VCaP (cell line): ENCODE measurements around the gene LRRTM4.
"Not testable (repeated sequence)": the region's sequence is repeated elsewhere in the genome, so short reads cannot be mapped to it uniquely, and the experiment has no call there.

ENCODE experiments used
- H3K27ac ChIP-seq: fragments of 450-650 bp; 2 replicates; pipeline ENCODE4 v1.5.1; 2017
- CTCF ChIP-seq: fragments of 450-650 bp; conservative IDR thresholded peaks from 2 replicates; pipeline ENCODE4 v1.5.1; 2017; ENCODE audit warnings: mild to moderate bottlenecking, moderate library complexity

The LRRTM4 gene

GRCh38 chr2:77108915-77109314 is 413.3 kb downstream of the LRRTM4 start:
- H3K27ac ChIP-seq: no peak overlapping the region
- no peak for TF ChIP-seq CTCF

GRCh38 chr2:77105008-77105407 is 417.2 kb downstream of the LRRTM4 start:
- TF ChIP-seq CTCF: no peak
- H3K27ac ChIP-seq: no peak overlapping the region

GRCh38 chr2:77104554-77104953 is 417.6 kb downstream of the LRRTM4 start:
- TF ChIP-seq CTCF: peak; percentile 10; the same call in 1 of the 2 replicates
- no peak overlapping the region for H3K27ac ChIP-seq

- no peak for TF ChIP-seq CTCF
- no peak overlapping the region for H3K27ac ChIP-seq
Observed at GRCh38 chr2:77102927-77103326, 419.2 kb downstream of the LRRTM4 start.

- no peak for TF ChIP-seq CTCF
Observed at GRCh38 chr2:77101796-77102452, 420.3 kb downstream of the LRRTM4 start.

GRCh38 chr2:77099961-77100360 is 422.2 kb downstream of the LRRTM4 start:
- no peak for TF ChIP-seq CTCF
- H3K27ac ChIP-seq: no peak overlapping the region

More at GRCh38 chr2:77101796-77102452, 420.3 kb downstream of the LRRTM4 start:
- H3K27ac ChIP-seq: no peak overlapping the region

GRCh38 chr2:77095525-77095924 is 426.7 kb downstream of the LRRTM4 start:
- H3K27ac ChIP-seq: not testable (repeated sequence)

- H3K27ac ChIP-seq: no peak overlapping the region
- no peak for TF ChIP-seq CTCF
Observed at GRCh38 chr2:77095096-77095495, 427.1 kb downstream of the LRRTM4 start.

- H3K27ac ChIP-seq: not testable (repeated sequence)
Observed at GRCh38 chr2:77088424-77088823, 433.8 kb downstream of the LRRTM4 start.
